Measurements from ENCODE around the gene UBB.

GRCh38 chr17:16379654-16380053, 1.2 kb upstream of the UBB start:
- TF ChIP-seq EP300 (IDR thresholded peaks at IDR 0.05): no peak
- TF ChIP-seq, protein P1, sequence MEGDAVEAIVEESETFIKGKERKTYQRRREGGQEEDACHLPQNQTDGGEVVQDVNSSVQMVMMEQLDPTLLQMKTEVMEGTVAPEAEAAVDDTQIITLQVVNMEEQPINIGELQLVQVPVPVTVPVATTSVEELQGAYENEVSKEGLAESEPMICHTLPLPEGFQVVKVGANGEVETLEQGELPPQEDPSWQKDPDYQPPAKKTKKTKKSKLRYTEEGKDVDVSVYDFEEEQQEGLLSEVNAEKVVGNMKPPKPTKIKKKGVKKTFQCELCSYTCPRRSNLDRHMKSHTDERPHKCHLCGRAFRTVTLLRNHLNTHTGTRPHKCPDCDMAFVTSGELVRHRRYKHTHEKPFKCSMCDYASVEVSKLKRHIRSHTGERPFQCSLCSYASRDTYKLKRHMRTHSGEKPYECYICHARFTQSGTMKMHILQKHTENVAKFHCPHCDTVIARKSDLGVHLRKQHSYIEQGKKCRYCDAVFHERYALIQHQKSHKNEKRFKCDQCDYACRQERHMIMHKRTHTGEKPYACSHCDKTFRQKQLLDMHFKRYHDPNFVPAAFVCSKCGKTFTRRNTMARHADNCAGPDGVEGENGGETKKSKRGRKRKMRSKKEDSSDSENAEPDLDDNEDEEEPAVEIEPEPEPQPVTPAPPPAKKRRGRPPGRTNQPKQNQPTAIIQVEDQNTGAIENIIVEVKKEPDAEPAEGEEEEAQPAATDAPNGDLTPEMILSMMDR (IDR thresholded peaks at IDR 0.05): no peak
- TF ChIP-seq POLR2A (IDR thresholded peaks at IDR 0.05; ENCODE audit: low read depth): no peak
- TF ChIP-seq POLR2AphosphoS5 (IDR thresholded peaks at IDR 0.05): no peak
